A673 (cell line): Measurements from ENCODE around the gene TSPAN2.

Experiments
- CTCF ChIP-seq: fragments of 300-800, 200-600 bp; sonication (generic); conservative IDR thresholded peaks from 2 replicates; pipeline ENCODE4 v1.5.1; 2017; ENCODE audit warnings: low read depth, mild to moderate bottlenecking, antibody characterized with exemption, low read length, moderate library complexity, mixed read lengths
- EZH2 ChIP-seq: fragments of 200-600 bp; sonication (generic); IDR thresholded peaks from 2 replicates; pipeline ENCODE4 v1.6.1; 2017; ENCODE audit warnings: borderline replicate concordance, low read depth, mild to moderate bottlenecking, mixed read lengths, antibody characterized with exemption, low read length; ENCODE audit not compliant: poor library complexity, severe bottlenecking

DNA sequence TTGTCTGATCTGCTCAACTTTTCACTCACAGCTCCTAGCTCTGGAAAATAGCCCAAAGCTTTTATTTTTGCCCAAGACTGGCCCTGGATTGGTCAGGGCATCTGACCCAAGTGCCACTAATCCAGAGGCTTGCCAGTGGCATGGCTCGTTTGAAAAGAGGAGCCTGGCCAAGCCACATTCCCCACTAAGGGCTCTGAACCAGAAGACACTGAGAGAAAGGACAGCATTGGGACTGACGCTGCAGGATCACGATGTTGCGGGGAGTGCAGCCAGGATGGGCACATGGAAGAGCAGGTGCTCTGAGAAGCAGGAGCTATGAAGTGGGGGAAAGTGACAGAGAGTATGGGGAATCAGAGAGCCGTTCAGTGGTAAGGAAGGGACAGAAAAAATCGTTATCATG is 44.9 kb upstream of the TSPAN2 start:
- TF ChIP-seq EZH2 (no peak), CTCF (no peak)
